Large intestine (tissue), 3 donors: ENCODE results near the gene ZFP92. TPM values are rescaled to one million over a fixed set of nuclear protein-coding genes. Genes with fewer than 3 reads are reported as not detected.

Experiments
- DNase-seq, 2 donors: peaks; one replicate each; pipeline versions ENCODE4 v3.0.0 to v3.0.0-alpha.2; 2013
- H3K27ac ChIP-seq: one replicate; pipeline ENCODE4 v1.5.1; 2013; ENCODE audit warnings: low read length
- H3K27me3 ChIP-seq: 2 replicates; pipeline ENCODE4 v1.6.1; 2013; ENCODE audit warnings: low read length; ENCODE audit not compliant: control insufficient read depth, insufficient read depth
- H3K36me3 ChIP-seq: 2 replicates; pipeline ENCODE4 v1.6.1; 2013; ENCODE audit warnings: low read length; ENCODE audit not compliant: control insufficient read depth, insufficient read depth
- H3K4me1 ChIP-seq: one replicate; pipeline ENCODE4 v1.6.1; 2013; ENCODE audit warnings: low read length; ENCODE audit not compliant: control insufficient read depth, insufficient read depth
- H3K4me3 ChIP-seq: one replicate; pipeline ENCODE4 v1.5.1; 2013; ENCODE audit warnings: low read length
- H3K9me3 ChIP-seq: one replicate; pipeline ENCODE4 v1.6.1; 2013; ENCODE audit warnings: mild to moderate bottlenecking, low read depth, low read length, moderate library complexity; ENCODE audit not compliant: control insufficient read depth
- WGBS: methylation state at CpG from one replicate; pipeline ENCODE4 v1.1.5; 2013; ENCODE audit warnings: low lambda C conversion rate; ENCODE audit not compliant: insufficient coverage; 5-methylcytosine and 5-hydroxymethylcytosine counted together
- polyA plus RNA-seq: library from polyadenylated mRNA; unstranded; fragments of 120-200 nt; gene quantifications from one replicate; pipeline ENCODE4 v1.2.1, GENCODE V29; 2013

The ZFP92 gene
- polyA plus RNA-seq, 1 donor, result 5.0 TPM

DNA sequence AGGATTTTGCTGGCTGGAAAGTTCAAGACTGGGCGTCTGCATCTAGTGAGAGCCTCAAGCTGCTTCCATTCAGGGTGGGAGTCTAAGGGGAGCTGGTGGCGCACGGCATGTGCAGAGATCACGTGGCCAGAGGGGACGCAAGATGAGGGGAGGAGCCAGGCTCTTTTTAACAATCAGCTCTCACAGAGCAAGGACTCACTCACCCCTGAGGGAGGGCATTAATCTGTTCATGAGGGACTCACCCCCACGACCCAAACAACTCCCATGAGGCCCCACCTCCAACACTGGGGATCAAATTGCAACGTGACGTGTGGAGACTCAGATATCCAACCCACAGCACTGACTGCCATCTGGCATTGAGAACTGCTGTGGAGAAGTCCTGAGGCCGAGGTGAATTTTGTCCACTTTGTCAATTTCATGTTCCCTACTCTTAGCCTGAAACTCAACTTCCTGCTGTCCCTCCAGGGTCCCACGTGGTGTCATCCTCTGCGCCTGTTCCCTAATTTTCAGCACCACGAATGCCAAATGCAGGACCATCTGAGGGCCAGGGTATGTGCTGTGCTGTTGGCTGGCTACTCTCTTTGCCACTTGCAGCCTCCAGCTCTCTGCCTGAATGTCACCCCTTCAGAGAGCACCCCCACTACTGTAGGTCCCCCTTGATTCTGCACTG lies 5.6 kb downstream of the ZFP92 start:
- Histone ChIP-seq H3K36me3 (no peaks in the 10 kb centered on the region), H3K4me1 (no peaks in the 10 kb centered on the region), H3K4me3 (no peak overlapping the region), H3K27me3 (no peaks in the 10 kb centered on the region), H3K9me3 (no peaks in the 10 kb centered on the region), H3K27ac (no peak overlapping the region)
- DNase-seq, result no peak
- WGBS, result no CpG with 5 or more reads among the region's 12 CpGs

DNA sequence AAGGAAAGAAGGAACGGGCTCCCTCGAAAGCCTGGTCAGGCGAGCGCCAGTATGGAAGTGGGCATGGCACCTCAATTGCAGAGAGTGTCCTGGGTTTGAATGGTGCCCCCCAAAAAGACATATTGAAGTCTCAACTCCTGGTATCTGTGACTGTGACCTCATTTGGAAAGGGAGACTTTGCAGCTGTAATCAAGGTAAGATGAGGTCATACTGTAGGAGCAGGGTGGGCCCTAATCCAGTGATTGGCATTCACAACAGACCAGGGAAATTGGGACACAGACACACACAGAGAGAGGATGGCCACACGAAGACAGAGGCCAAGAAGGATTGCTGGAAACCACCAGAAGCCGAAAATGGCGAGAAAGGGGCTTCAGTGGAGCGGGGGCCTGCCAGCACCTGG lies 6.4 kb downstream of the ZFP92 start:
- Histone ChIP-seq H3K4me3 (no peak overlapping the region), H3K27me3 (no peaks in the 10 kb centered on the region), H3K36me3 (no peaks in the 10 kb centered on the region), H3K9me3 (no peaks in the 10 kb centered on the region), H3K27ac (no peak overlapping the region), H3K4me1 (no peaks in the 10 kb centered on the region)
- DNase-seq, result no peak
- no CpG with 5 or more reads among the region's 8 CpGs for WGBS

DNA sequence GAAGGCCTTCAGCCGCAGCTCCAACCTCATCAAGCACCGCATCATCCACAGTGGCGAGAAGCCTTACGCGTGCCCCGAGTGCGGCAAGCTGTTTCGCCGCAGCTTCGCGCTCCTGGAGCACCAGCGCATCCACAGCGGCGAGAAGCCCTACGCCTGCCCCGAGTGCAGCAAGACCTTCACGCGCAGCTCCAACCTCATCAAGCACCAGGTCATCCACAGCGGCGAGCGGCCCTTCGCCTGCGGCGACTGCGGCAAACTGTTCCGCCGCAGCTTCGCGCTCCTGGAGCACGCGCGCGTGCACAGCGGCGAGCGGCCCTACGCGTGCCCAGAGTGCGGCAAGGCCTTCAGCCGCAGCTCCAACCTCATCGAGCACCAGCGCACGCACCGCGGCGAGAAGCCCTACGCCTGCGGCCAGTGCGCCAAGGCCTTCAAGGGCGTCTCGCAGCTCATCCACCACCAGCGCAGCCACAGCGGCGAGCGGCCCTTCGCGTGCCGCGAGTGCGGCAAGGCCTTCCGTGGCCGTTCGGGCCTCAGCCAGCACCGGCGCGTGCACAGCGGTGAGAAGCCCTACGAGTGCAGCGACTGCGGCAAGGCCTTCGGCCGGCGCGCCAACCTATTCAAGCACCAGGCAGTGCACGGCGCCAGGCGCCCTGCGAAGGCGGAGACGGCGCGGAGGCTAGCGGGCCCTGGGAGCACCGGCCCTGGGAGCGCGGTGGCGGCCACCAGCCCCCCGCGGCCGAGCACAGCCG lies 9.8 kb downstream of the ZFP92 start:
- no peaks in the 10 kb centered on the region for H3K9me3 ChIP-seq
- no peak overlapping the region for H3K4me3 ChIP-seq
- DNase-seq, result no peak
- H3K27ac ChIP-seq, result no peak overlapping the region
- no peaks in the 10 kb centered on the region for H3K27me3 ChIP-seq
- H3K36me3 ChIP-seq, result no peaks in the 10 kb centered on the region
- H3K4me1 ChIP-seq, result no peaks in the 10 kb centered on the region
- WGBS, result no CpG with 5 or more reads among the region's 91 CpGs

DNA sequence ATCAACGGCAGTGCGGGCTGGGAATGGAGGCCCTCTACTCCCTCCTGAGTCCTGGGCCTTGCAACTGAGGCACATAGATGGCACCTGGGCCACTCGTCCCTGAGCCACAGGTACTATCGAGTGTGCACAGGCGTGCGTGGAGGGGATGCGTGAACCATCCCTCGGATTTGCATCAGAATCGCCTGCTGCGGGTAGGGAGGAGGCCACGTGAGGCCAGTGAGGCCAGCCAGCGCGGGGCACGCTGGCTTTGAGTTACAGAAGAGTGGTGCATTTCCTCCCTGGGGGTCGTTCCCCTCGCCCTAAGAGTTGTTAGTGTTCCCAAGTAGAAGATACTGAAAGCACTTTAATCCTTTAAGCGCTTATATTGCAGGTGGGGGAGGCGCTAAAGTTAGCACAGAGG lies 10.6 kb downstream of the ZFP92 start:
- H3K4me3 ChIP-seq, result no peak overlapping the region
- H3K27ac ChIP-seq, result no peak overlapping the region
- H3K27me3 ChIP-seq, result no peaks in the 10 kb centered on the region
- no peaks in the 10 kb centered on the region for H3K9me3 ChIP-seq
- DNase-seq, result no peak
- no peaks in the 10 kb centered on the region for H3K4me1 ChIP-seq
- H3K36me3 ChIP-seq, result no peaks in the 10 kb centered on the region
- no CpG with 5 or more reads among the region's 18 CpGs for WGBS

DNA sequence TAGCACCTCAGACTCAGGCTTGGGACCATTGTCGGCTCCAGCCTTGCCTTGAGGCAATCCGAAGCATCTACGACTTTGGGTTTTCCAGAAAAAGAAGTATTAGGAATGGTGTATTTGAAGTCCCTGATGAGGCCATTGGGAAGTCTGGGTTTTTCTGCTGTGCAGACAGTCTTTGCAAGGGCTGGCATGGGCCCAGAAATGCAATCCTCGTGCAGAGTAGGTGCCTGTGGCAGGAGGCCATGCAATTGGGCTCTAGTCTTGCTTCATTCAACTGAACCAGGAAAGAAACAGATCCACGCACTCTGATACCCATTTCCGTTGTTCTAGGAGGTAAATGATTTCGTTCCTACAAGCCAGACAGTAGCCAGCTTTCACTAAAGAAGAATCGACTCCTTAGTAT lies 12.4 kb downstream of the ZFP92 start:
- Histone ChIP-seq H3K27me3 (no peaks in the 10 kb centered on the region), H3K4me3 (no peak overlapping the region), H3K27ac (no peak overlapping the region), H3K4me1 (no peaks in the 10 kb centered on the region), H3K9me3 (no peaks in the 10 kb centered on the region), H3K36me3 (no peaks in the 10 kb centered on the region)
- no peak for DNase-seq
- WGBS, result no CpG with 5 or more reads among the region's 8 CpGs

GRCh38 chrX:153426204-153426603 lies 14.9 kb downstream of the ZFP92 start:
- Histone ChIP-seq H3K36me3 (no peaks in the 10 kb centered on the region), H3K4me3 (no peak overlapping the region)
- WGBS, result 100% methylated on average over 1 of the region's 3 CpGs

DNA sequence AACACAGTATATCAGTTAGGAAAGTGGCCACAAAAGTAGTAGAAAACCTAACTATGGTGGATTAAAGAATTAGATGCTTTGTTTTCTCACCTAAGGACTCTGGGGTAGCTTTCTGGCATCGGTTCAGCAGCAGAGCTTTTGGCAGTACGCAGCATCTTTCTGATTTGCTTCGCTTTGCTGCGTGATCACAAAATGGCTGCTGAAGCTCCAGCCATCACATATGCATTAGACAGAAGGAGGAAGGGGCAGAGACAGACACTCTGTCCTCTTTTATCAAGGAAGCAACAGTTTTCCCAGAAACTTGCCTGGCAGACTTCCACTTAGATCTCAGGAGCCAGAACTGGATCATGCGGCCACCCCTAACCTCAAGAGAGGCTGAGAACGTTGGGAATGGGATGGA lies 19.5 kb downstream of the ZFP92 start:
- DNase-seq, result no peak
- no CpG with 5 or more reads among the region's 6 CpGs for WGBS
- Histone ChIP-seq H3K36me3 (no peaks in the 10 kb centered on the region), H3K27ac (no peak overlapping the region), H3K4me1 (no peaks in the 10 kb centered on the region), H3K9me3 (no peaks in the 10 kb centered on the region), H3K27me3 (no peaks in the 10 kb centered on the region), H3K4me3 (no peak overlapping the region)

More at GRCh38 chrX:153426204-153426603, 14.9 kb downstream of the ZFP92 start:
- Histone ChIP-seq H3K9me3 (no peaks in the 10 kb centered on the region), H3K27me3 (no peaks in the 10 kb centered on the region), H3K4me1 (no peaks in the 10 kb centered on the region), H3K27ac (no peak overlapping the region)
- DNase-seq, result no peak

DNA sequence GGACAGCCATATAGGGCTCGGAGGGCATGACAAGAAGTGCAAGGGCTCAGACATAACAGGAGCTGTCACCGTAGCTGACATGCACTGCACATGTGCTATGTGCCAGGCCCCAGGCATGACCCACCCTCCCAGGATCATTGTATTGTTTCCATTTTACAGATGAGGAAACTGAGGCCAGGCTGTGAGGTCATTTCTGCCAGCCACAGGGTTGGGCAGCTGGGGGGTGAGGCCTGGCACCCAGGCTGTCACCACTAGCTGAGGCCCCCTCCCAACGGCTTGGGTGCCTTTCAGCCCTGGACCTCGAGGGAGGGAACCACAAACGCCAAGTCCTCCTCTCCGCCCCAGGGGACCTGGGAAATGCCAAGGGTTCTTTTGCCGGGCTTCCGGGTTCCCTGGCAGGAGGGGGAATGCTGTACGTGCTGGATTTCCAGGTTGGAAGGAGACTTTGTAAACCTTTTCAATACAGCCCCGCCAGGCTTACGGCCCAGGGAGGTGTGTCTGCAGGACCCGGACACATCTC lies 21.9 kb downstream of the ZFP92 start:
- WGBS, result no CpG with 5 or more reads among the region's 12 CpGs
- Histone ChIP-seq H3K4me1 (no peaks in the 10 kb centered on the region), H3K27ac (no peak overlapping the region), H3K9me3 (no peaks in the 10 kb centered on the region), H3K27me3 (no peaks in the 10 kb centered on the region), H3K4me3 (no peak overlapping the region), H3K36me3 (no peaks in the 10 kb centered on the region)
- no peak for DNase-seq

DNA sequence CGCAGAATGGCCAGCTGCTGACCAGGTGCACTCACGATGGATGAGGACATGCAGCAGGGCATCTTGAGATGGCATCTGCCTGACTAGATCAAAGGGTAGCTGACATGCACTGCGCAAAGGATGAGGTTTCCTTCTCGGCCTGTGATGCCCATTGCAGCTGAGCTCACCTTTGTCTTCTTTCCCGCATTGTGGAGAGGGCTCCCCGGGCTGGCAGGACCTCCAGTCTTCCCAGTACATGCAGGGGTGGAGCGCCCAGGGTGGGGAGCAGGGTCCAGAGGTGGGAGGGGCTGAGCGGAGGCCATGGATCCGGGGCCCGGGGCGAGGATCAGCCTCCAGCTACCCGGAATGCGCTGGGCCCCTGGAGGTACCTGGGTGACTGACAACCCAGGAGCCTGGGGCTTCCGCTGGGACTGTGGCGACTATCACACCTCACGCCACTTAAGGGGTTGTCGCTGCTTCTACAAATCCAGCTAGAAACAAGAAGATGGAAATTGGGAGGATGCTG lies 22.6 kb downstream of the ZFP92 start:
- DNase-seq, result no peak
- WGBS, result no CpG with 5 or more reads among the region's 17 CpGs
- no peaks in the 10 kb centered on the region for H3K27me3 ChIP-seq
- no peaks in the 10 kb centered on the region for H3K9me3 ChIP-seq
- H3K4me1 ChIP-seq, result no peaks in the 10 kb centered on the region
- H3K27ac ChIP-seq, result no peak overlapping the region
- H3K36me3 ChIP-seq, result no peaks in the 10 kb centered on the region
- no peak overlapping the region for H3K4me3 ChIP-seq

DNA sequence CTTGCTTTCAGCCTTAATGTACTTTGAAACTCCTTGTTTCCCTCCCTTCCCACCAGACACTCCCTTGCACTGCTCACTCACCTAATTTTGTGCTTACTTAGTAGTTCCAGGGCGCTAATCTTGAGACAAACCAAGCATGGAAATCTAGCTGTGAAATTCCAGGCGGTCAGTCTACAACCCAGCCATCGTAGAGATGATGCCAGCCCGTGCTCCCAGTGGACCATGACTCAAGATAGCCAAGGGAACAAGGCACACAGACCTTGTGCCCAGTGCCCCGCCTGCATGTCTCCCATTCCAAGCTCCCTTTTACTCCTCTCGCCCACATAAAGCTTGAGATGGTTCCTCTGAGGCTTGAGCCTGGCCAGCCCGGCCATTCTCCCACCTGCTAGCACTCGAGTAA lies 23.5 kb downstream of the ZFP92 start:
- Histone ChIP-seq H3K27ac (no peak overlapping the region), H3K36me3 (no peaks in the 10 kb centered on the region), H3K4me3 (no peak overlapping the region), H3K9me3 (no peaks in the 10 kb centered on the region), H3K4me1 (no peaks in the 10 kb centered on the region), H3K27me3 (no peaks in the 10 kb centered on the region)
- WGBS, result no CpG with 5 or more reads among the region's 8 CpGs
- no peak for DNase-seq
